Neural progenitor cell (in vitro differentiated cells): Measurements from ENCODE around the gene SLC25A4. TPM values are rescaled to one million over a fixed set of nuclear protein-coding genes. Genes with fewer than 3 reads are reported as not detected.
"Not testable (repeated sequence)": the region's sequence is repeated elsewhere in the genome, so short reads cannot be mapped to it uniquely, and the experiment has no call there.

ENCODE experiments used
- DNase-seq: peaks from one replicate; pipeline ENCODE4 v3.0.0-alpha.2; 2016; ENCODE audit warnings: low spot score
- H2AFZ ChIP-seq: fragments of 200-600 bp; sonication (generic); replicated peaks from 2 replicates; pipeline ENCODE4 v1.6.1; 2016; ENCODE audit warnings: antibody characterized with exemption
- H3F3A ChIP-seq: fragments of 200-600 bp; sonication (generic); 2 replicates; pipeline ENCODE4 v1.6.1; 2016; ENCODE audit warnings: antibody characterized with exemption, low read depth
- H3K27ac ChIP-seq: fragments of 200-600 bp; sonication (generic); 2 replicates; pipeline ENCODE4 v1.5.1; 2016; ENCODE audit warnings: mild to moderate bottlenecking
- H3K27me3 ChIP-seq: fragments of 200-600 bp; sonication (generic); 2 replicates; pipeline ENCODE4 v1.6.1; 2016; ENCODE audit warnings: mild to moderate bottlenecking, moderate library complexity
- H3K36me3 ChIP-seq: fragments of 200-600 bp; sonication (generic); 2 replicates; pipeline ENCODE4 v1.5.1; 2016
- H3K4me1 ChIP-seq: fragments of 200-600 bp; sonication (generic); 2 replicates; pipeline ENCODE4 v1.6.1; 2016; ENCODE audit warnings: mixed run types
- H3K4me2 ChIP-seq: fragments of 200-600 bp; sonication (generic); 2 replicates; pipeline ENCODE4 v1.6.1; 2016
- H3K4me3 ChIP-seq: fragments of 200-600 bp; sonication (generic); 2 replicates; pipeline ENCODE4 v1.5.1; 2016
- H3K79me2 ChIP-seq: fragments of 200-600 bp; sonication (generic); 2 replicates; pipeline ENCODE4 v1.6.1; 2016; ENCODE audit warnings: low read depth
- H3K9ac ChIP-seq: fragments of 200-600 bp; sonication (generic); 2 replicates; pipeline ENCODE4 v1.6.1; 2016
- H3K9me3 ChIP-seq: fragments of 200-600 bp; sonication (generic); 2 replicates; pipeline ENCODE4 v1.5.1; 2016; ENCODE audit warnings: low read depth
- H4K20me1 ChIP-seq: fragments of 200-600 bp; sonication (generic); 2 replicates; pipeline ENCODE4 v1.6.1; 2016; ENCODE audit warnings: low read depth
- H3K27ac Mint-ChIP-seq: 3 replicates; pipeline ENCODE4 v1.8.0; 2021; ENCODE audit warnings: mixed read lengths
- H3K27me3 Mint-ChIP-seq: 2 replicates; pipeline ENCODE4 v1.8.0; 2022; ENCODE audit warnings: low read depth, mild to moderate bottlenecking, inconsistent platforms, moderate library complexity, mixed read lengths; ENCODE audit not compliant: insufficient read depth
- H3K36me3 Mint-ChIP-seq: 3 replicates; pipeline ENCODE4 v1.8.0; 2021; ENCODE audit warnings: mixed read lengths
- H3K4me1 Mint-ChIP-seq: 3 replicates; pipeline ENCODE4 v1.8.0; 2021; ENCODE audit warnings: mixed read lengths
- H3K4me3 Mint-ChIP-seq: 3 replicates; pipeline ENCODE4 v1.8.0; 2021; ENCODE audit warnings: mild to moderate bottlenecking, moderate library complexity, mixed read lengths
- H3K9me3 Mint-ChIP-seq: 3 replicates; pipeline ENCODE4 v1.8.0; 2020; ENCODE audit warnings: mixed read lengths
- CTCF ChIP-seq: fragments of 200-600 bp; sonication (generic); IDR thresholded peaks from 2 replicates; pipeline ENCODE4 v1.5.1; 2017; ENCODE audit warnings: antibody characterized with exemption, mild to moderate bottlenecking
- EZH2 ChIP-seq: fragments of 200-600 bp; sonication (generic); IDR thresholded peaks from 2 replicates; pipeline ENCODE4 v1.6.1; 2017; ENCODE audit warnings: antibody characterized with exemption, mild to moderate bottlenecking, moderate library complexity
- EZH2phosphoT487 ChIP-seq: fragments of 200-600 bp; sonication (generic); IDR thresholded peaks from 2 replicates; pipeline ENCODE4 v1.6.1; 2017; ENCODE audit warnings: antibody characterized with exemption
- total RNA-seq: library from RNA; depleted of rRNA; stranded (reverse); fragments of >200 nt; gene quantifications from 2 replicates; pipeline ENCODE4 v1.2.3, GENCODE V29; 2015; ENCODE audit warnings: low replicate concordance

Gene SLC25A4
- total RNA-seq, 1 donor from 2014 or later: 14.7 TPM

DNA sequence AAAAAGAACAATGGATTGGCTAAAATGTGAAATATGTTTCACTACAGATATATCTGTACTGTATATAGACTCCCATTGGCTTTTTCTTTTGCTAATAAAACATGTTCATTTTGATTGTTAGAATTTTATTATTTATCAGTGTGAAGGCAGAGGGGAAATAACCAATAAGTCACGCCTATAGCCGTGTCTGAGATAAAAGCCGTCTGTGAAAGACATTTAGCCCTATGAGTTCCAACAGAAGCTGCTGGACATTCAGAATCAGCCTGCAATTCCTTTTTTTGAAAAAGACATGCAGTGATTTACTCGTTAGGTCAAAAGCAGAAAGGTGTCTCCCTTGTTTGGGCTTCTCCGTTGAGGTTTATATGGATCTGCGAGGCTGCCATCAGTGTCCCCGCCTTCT lies 24.2 kb upstream of the SLC25A4 start:
- H3F3A ChIP-seq: no peaks in the 10 kb centered on the region
- H3K9me3 Mint-ChIP-seq: no peaks in the 10 kb centered on the region
- no peak overlapping the region for H3K4me2 ChIP-seq
- no peak overlapping the region for H2AFZ ChIP-seq
- H3K36me3 Mint-ChIP-seq: peaks cover 2% of the 10 kb centered on the region
- no peak overlapping the region for H3K9ac ChIP-seq
- DNase-seq: no peak
- H3K36me3 ChIP-seq: no peaks in the 10 kb centered on the region
- no peaks in the 10 kb centered on the region for H3K27me3 ChIP-seq
- H3K27ac ChIP-seq: no peak overlapping the region
- H3K27ac Mint-ChIP-seq: no peak overlapping the region
- peaks cover 14% of the 10 kb centered on the region for H3K4me1 Mint-ChIP-seq
- no peaks in the 10 kb centered on the region for H4K20me1 ChIP-seq
- no peak overlapping the region for H3K4me3 ChIP-seq
- H3K4me1 ChIP-seq: no peaks in the 10 kb centered on the region
- TF ChIP-seq EZH2: no peak
- no peak for TF ChIP-seq CTCF
- TF ChIP-seq EZH2phosphoT487: no peak
- no peak overlapping the region for H3K4me3 Mint-ChIP-seq
- no peaks in the 10 kb centered on the region for H3K79me2 ChIP-seq
- no peaks in the 10 kb centered on the region for H3K9me3 ChIP-seq
- peaks cover 6% of the 10 kb centered on the region for H3K27me3 Mint-ChIP-seq

GRCh38 chr4:185119467-185119866 lies 23.6 kb upstream of the SLC25A4 start:
- H3K9me3 Mint-ChIP-seq, H3K4me2 ChIP-seq, H3K79me2 ChIP-seq, H3K4me3 Mint-ChIP-seq, H3K9me3 ChIP-seq, H3K36me3 ChIP-seq, H3K9ac ChIP-seq, H3K27ac ChIP-seq, H3K4me3 ChIP-seq, H3K27me3 ChIP-seq, H3F3A ChIP-seq, H4K20me1 ChIP-seq, H3K27ac Mint-ChIP-seq, H2AFZ ChIP-seq, H3K27me3 Mint-ChIP-seq, DNase-seq, H3K36me3 Mint-ChIP-seq, H3K4me1 ChIP-seq: not testable (repeated sequence)
- H3K4me1 Mint-ChIP-seq: peaks cover 14% of the 10 kb centered on the region

GRCh38 chr4:185119927-185120630 lies 23.0 kb upstream of the SLC25A4 start:
- no peak overlapping the region for H2AFZ ChIP-seq
- H4K20me1 ChIP-seq: no peaks in the 10 kb centered on the region
- H3K4me3 ChIP-seq: no peak overlapping the region
- H3K9me3 Mint-ChIP-seq: no peaks in the 10 kb centered on the region
- H3K27me3 Mint-ChIP-seq: peaks cover 8% of the 10 kb centered on the region
- H3K27me3 ChIP-seq: no peaks in the 10 kb centered on the region
- no peaks in the 10 kb centered on the region for H3K9me3 ChIP-seq
- no peak overlapping the region for H3K4me2 ChIP-seq
- H3K9ac ChIP-seq: no peak overlapping the region
- H3K27ac ChIP-seq: no peak overlapping the region
- H3K4me3 Mint-ChIP-seq: no peak overlapping the region
- no peaks in the 10 kb centered on the region for H3F3A ChIP-seq
- DNase-seq: no peak
- TF ChIP-seq CTCF (no peak), EZH2 (no peak), EZH2phosphoT487 (no peak)
- H3K27ac Mint-ChIP-seq: no peak overlapping the region
- no peaks in the 10 kb centered on the region for H3K79me2 ChIP-seq
- no peaks in the 10 kb centered on the region for H3K36me3 Mint-ChIP-seq
- H3K4me1 Mint-ChIP-seq: peaks cover 14% of the 10 kb centered on the region
- H3K4me1 ChIP-seq: no peaks in the 10 kb centered on the region
- no peaks in the 10 kb centered on the region for H3K36me3 ChIP-seq

DNA sequence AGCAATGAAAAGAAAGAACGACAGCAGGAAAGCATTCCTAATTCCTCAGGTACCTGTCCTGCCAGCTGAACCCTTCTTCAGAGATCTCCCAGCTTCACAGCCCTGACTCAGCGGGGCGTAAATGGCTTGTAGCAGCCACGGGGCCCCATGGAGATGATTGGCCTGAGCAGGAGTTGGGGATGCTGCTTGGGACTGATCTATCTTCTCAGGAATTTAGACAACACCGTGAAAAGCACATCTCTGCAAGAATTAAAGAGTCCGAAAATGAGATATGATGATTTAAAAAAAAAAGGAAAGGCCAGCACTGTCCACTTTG lies 22.5 kb upstream of the SLC25A4 start:
- Histone ChIP-seq H3K4me1 (no peaks in the 10 kb centered on the region), H3K4me2 (no peak overlapping the region), H3K27me3 (no peaks in the 10 kb centered on the region), H3K79me2 (no peaks in the 10 kb centered on the region), H3K9ac (no peak overlapping the region), H2AFZ (no peak overlapping the region), H3K9me3 (no peaks in the 10 kb centered on the region), H4K20me1 (no peaks in the 10 kb centered on the region), H3K27ac (no peak overlapping the region), H3K4me3 (no peak overlapping the region), H3K36me3 (no peaks in the 10 kb centered on the region), H3F3A (no peaks in the 10 kb centered on the region)
- Mint-ChIP-seq H3K27ac (no peak overlapping the region), H3K36me3 (no peaks in the 10 kb centered on the region), H3K27me3 (peaks cover 12% of the 10 kb centered on the region), H3K4me3 (no peak overlapping the region), H3K9me3 (no peaks in the 10 kb centered on the region), H3K4me1 (peaks cover 14% of the 10 kb centered on the region)
- no peak for DNase-seq
- TF ChIP-seq CTCF (no peak), EZH2 (no peak), EZH2phosphoT487 (no peak)
